Fibroblast of lung (primary cell): ENCODE results near the gene CD101. TPM values are rescaled to one million over a fixed set of nuclear protein-coding genes. Genes with fewer than 3 reads are reported as not detected.

Experiments
- DNase-seq, 2 donors: peaks; one replicate each; pipeline versions ENCODE4 v3.0.0 to v3.0.0-alpha.2; 2010; ENCODE audit warnings: low read depth in 2 of 2
- H2AFZ ChIP-seq: 2 replicates; pipeline ENCODE4 v1.5.1; 2012; ENCODE audit warnings: low read length, control low read depth, inconsistent platforms
- H3K27ac ChIP-seq: 2 replicates; pipeline ENCODE4 v1.5.1; 2011; ENCODE audit warnings: low read length, control low read depth; ENCODE audit not compliant: insufficient read depth
- H3K27me3 ChIP-seq: 2 replicates; pipeline ENCODE4 v1.5.1; 2011; ENCODE audit warnings: mild to moderate bottlenecking, low read length; ENCODE audit not compliant: control insufficient read depth, insufficient read depth
- H3K36me3 ChIP-seq: 2 replicates; pipeline ENCODE4 v1.5.1; 2011; ENCODE audit warnings: low read length; ENCODE audit not compliant: control insufficient read depth, insufficient read depth
- H3K4me1 ChIP-seq: 2 replicates; pipeline ENCODE4 v1.5.1; 2011; ENCODE audit warnings: low read length; ENCODE audit not compliant: control insufficient read depth, insufficient read depth; ENCODE audit errors: extremely low read depth
- H3K4me2 ChIP-seq: 2 replicates; pipeline ENCODE4 v1.5.1; 2011; ENCODE audit warnings: low read length, control low read depth; ENCODE audit not compliant: insufficient read depth; ENCODE audit errors: extremely low read depth
- H3K4me3 ChIP-seq, 4 experiments: fragments of 200-600 bp in 1 of 4; sonication (generic) in 1 of 4; replicated peaks in 1 of 4; 2 replicates each; pipeline ENCODE4 v1.5.1; 2011 to 2016; ENCODE audit warnings: low read length in 4 of 4, low read depth in 3 of 4, mild to moderate bottlenecking in 3 of 4, control low read depth in 2 of 4, inconsistent platforms in 1 of 4, mixed read lengths in 1 of 4; ENCODE audit not compliant: insufficient read depth in 1 of 4; ENCODE audit errors: control extremely low read depth in 1 of 4
- H3K79me2 ChIP-seq: 2 replicates; pipeline ENCODE4 v1.5.1; 2012; ENCODE audit warnings: mild to moderate bottlenecking, low read length, inconsistent platforms; ENCODE audit not compliant: control insufficient read depth, insufficient read depth
- H3K9ac ChIP-seq: 2 replicates; pipeline ENCODE4 v1.5.1; 2011; ENCODE audit warnings: mild to moderate bottlenecking, low read length, control low read depth; ENCODE audit not compliant: insufficient read depth
- H3K9me3 ChIP-seq: 2 replicates; pipeline ENCODE4 v1.5.1; 2012; ENCODE audit warnings: low read depth, low read length; ENCODE audit not compliant: control insufficient read depth, insufficient read depth
- H4K20me1 ChIP-seq: 2 replicates; pipeline ENCODE4 v1.5.1; 2011; ENCODE audit warnings: low read length; ENCODE audit not compliant: control insufficient read depth, insufficient read depth; ENCODE audit errors: extremely low read depth
- CTCF ChIP-seq, 2 donors: IDR thresholded peaks in 1 of 2; conservative IDR thresholded peaks in 1 of 2; 1 replicate in 1 of 2; 2 replicates in 1 of 2; pipeline ENCODE4 v1.5.1; 2011 to 2012; ENCODE audit warnings: low read length in 2 of 2, control low read depth in 1 of 2, inconsistent platforms in 1 of 2, low read depth in 1 of 2, mild to moderate bottlenecking in 1 of 2
- EZH2 ChIP-seq: IDR thresholded peaks from 2 replicates; pipeline ENCODE4 v1.5.1; 2012; ENCODE audit warnings: low read length, control low read depth, mild to moderate bottlenecking; ENCODE audit errors: missing control alignments
- polyA plus RNA-seq, 2 donors: library from polyadenylated mRNA; depleted of rRNA in 1 of 2; stranded (reverse) in 1 of 2; unstranded in 1 of 2; fragments of >200 nt; gene quantifications; 2 replicates each; pipeline ENCODE4 v1.2.1, GENCODE V29; 2011 to 2012; ENCODE audit warnings: missing spikeins in 1 of 2
- total RNA-seq: library from RNA; depleted of rRNA; stranded (reverse); fragments of >200 nt; gene quantifications from 2 replicates; pipeline ENCODE4 v1.2.1, GENCODE V29; 2014

CD101 gene
- total and polyA plus RNA-seq, 2 donors (not counting 1 experiment from before 2014, with no cell fraction given) = not detected

GRCh38 chr1:116981521-116982037, 20.0 kb upstream of the CD101 start:
- Histone ChIP-seq H3K4me3 (no peak overlapping the region), H4K20me1 (no peaks in the 10 kb centered on the region), H3K4me2 (no peak overlapping the region), H3K9me3 (no peaks in the 10 kb centered on the region), H3K4me1 (no peaks in the 10 kb centered on the region), H3K9ac (no peak overlapping the region), H3K27ac (no peak overlapping the region), H3K27me3 (no peaks in the 10 kb centered on the region), H2AFZ (no peak overlapping the region), H3K36me3 (no peaks in the 10 kb centered on the region), H3K79me2 (no peaks in the 10 kb centered on the region)
- TF ChIP-seq CTCF (conservative IDR thresholded peaks at IDR 0.05 in 1 of 2, IDR thresholded peaks at IDR 0.05 in 1 of 2; ENCODE audit: low read depth in 1 of 2, low read length in 2 of 2) (no peak), EZH2 (no peak)
- no peak for DNase-seq

GRCh38 chr1:116982319-116983004, 19.1 kb upstream of the CD101 start:
- Histone ChIP-seq H3K4me3 (no peak overlapping the region), H3K79me2 (no peaks in the 10 kb centered on the region), H3K27me3 (no peaks in the 10 kb centered on the region), H3K4me1 (no peaks in the 10 kb centered on the region), H3K9me3 (no peaks in the 10 kb centered on the region), H3K27ac (no peak overlapping the region), H3K9ac (no peak overlapping the region), H3K36me3 (no peaks in the 10 kb centered on the region), H4K20me1 (no peaks in the 10 kb centered on the region), H2AFZ (no peak overlapping the region), H3K4me2 (no peak overlapping the region)
- DNase-seq = no peak
- TF ChIP-seq EZH2 (no peak), CTCF (conservative IDR thresholded peaks at IDR 0.05 in 1 of 2, IDR thresholded peaks at IDR 0.05 in 1 of 2; ENCODE audit: low read depth in 1 of 2, low read length in 2 of 2) (no peak)

DNA sequence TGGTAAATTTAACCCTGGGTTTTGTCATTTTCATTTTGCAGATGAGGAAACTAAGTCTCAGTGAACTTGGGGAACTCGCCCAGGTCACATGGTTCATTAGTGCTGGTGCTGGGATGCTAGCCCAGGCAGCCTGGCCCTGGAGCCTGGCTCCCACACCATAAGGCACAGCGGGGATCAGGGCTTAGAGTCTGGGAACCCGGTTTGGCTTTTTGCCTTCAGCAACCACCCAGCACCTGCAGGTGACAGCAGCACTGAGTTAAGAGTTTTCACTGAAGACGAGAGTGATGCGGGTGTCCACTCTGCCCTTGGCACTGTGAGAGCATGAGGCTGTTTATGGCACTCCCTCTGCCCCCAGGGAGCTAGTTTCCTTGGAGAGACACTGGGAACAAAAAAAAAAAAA, 18.4 kb upstream of the CD101 start:
- H3K4me2 ChIP-seq = no peak overlapping the region
- no peaks in the 10 kb centered on the region for H3K27me3 ChIP-seq
- no peak overlapping the region for H3K9ac ChIP-seq
- no peaks in the 10 kb centered on the region for H3K79me2 ChIP-seq
- H3K4me1 ChIP-seq = no peaks in the 10 kb centered on the region
- H3K36me3 ChIP-seq = no peaks in the 10 kb centered on the region
- H4K20me1 ChIP-seq = no peaks in the 10 kb centered on the region
- no peak overlapping the region for H3K4me3 ChIP-seq
- H2AFZ ChIP-seq = no peak overlapping the region
- DNase-seq = no peak
- no peak overlapping the region for H3K27ac ChIP-seq
- TF ChIP-seq EZH2 (no peak), CTCF (conservative IDR thresholded peaks at IDR 0.05 in 1 of 2, IDR thresholded peaks at IDR 0.05 in 1 of 2; ENCODE audit: low read depth in 1 of 2, low read length in 2 of 2) (no peak)
- no peaks in the 10 kb centered on the region for H3K9me3 ChIP-seq
